Raji (cell line): ENCODE data around the gene ZNF407.

Source experiments
- POLR2A ChIP-seq: IDR thresholded peaks from 2 replicates; pipeline ENCODE4 v1.6.1; 2011; ENCODE audit warnings: low read depth, low read length, control low read depth; ENCODE audit not compliant: insufficient read depth

ZNF407 gene

DNA sequence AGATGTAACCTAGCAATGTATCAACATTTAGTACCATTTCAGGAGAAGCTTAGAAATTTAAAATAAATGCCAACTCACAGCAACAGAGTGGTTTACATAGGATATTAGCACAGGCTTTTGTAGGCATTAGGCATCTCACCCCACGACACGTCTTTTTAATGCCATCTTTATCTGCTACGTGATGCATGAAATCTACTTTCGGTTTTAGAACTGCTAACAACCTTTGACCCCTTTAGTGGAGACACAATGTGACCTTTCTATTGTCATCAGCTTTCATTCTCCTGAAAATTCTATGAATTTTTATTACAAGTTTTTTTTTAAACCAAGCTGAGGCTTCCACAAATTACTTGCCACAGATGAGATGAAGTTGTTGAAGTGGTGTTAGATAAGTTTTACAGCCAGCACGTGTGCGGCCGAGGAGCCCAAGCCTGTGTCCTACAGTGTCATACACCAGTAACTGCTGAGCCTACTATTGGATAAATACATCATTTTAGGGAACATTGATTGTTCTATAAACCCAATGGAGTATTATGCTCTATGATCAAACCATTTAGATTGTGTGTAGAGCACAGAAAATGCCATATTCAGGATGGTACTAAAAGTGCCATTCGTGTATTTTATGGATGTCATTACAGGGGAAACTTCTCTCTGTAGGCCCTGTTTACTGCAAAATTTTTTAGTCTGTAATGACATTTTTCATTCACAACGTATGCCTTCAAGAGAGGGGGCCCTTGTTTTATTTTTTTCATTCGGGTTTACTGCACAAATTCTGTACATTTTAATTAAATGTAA, 459.7 kb downstream of the ZNF407 start:
- no peak for TF ChIP-seq POLR2A

DNA sequence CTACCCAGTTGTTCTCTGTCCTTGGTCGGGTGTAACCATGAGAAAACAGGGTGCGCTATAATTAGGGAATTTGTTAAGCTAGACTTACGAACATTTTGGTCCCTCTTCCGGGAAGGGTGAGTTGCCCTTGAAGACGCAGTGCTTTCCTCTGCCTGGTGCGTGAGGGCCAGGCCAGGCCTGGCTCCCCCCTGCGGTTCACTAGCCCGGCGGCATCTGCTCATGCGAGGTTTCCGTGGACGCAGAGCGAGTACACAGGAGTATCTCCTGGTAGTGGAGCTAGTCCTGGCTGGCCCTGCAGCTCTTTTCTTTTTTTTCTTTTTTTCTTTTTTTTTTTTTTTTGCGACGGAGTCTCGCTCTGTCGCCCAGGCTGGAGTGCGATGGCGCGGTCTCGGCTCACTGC, 462.5 kb downstream of the ZNF407 start:
- no peak for TF ChIP-seq POLR2A

DNA sequence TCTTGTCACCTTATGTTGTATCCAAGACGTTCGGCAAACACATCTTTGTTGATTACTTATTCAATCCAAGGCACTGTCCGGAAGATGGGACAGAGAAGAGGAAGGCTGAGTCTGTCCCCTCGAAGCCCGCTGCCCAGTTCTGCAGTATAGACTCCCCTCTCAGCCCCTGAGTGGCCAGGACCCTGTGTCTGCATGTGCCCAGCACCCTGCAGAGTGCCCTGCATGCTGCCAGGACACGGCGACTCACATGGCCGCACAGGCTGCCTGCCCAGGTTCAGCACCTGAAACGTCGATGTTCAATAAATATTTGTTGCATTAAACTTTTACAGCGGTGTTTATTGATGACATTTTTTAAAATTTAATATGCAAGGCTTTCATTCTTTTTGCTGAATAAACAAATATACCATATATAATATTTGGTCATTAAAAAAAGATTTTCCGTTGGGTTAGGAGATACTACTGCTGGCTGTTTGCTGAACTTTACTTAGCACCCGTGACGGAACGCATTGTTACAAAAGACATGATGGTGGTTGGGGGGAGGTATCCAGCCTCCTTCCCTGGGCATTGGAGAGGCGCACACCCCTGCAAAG, 464.7 kb downstream of the ZNF407 start:
- TF ChIP-seq POLR2A: no peak

DNA sequence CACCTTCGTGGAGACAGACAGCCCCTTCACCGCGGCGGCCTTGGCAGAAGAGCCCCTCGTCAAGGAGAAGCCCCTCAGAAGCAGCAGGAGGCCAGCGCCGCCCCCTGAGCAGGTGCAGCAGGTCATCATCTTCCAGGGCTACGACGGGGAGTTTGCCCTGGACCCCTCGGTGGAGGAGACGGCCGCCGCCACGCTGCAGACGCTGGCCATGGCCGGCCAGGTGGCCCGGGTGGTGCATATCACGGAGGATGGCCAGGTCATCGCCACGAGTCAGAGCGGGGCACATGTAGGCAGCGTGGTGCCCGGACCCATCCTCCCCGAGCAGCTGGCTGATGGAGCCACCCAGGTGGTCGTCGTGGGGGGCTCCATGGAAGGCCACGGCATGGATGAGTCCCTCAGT, 465.5 kb downstream of the ZNF407 start:
- TF ChIP-seq POLR2A: no peak

DNA sequence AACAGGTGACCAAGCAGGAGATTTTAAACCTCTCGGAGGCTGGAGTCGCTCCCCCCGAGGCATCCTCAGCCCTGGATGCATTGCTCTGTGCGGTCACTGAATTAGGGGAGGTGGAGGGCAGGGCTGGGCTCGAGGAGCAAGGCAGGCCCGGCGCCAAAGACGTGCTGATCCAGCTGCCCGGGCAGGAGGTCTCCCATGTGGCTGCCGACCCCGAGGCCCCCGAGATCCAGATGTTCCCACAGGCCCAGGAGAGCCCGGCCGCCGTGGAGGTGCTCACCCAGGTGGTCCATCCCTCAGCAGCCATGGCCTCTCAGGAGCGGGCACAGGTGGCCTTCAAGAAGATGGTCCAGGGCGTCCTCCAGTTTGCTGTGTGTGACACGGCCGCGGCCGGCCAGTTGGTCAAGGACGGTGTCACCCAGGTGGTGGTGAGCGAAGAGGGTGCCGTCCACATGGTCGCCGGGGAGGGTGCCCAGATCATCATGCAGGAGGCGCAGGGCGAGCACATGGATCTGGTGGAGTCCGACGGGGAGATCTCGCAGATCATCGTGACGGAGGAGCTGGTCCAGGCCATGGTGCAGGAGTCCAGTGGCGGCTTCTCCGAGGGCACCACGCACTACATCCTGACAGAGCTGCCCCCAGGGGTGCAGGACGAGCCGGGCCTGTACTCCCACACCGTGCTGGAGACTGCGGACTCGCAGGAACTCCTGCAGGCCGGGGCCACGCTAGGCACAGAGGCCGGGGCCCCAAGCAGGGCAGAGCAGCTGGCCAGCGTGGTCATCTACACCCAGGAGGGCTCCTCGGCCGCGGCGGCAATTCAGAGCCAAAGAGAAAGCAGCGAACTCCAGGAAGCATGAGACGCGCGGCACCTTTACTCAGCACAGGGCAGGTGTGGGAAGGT, 466.2 kb downstream of the ZNF407 start:
- TF ChIP-seq POLR2A: no peak

DNA sequence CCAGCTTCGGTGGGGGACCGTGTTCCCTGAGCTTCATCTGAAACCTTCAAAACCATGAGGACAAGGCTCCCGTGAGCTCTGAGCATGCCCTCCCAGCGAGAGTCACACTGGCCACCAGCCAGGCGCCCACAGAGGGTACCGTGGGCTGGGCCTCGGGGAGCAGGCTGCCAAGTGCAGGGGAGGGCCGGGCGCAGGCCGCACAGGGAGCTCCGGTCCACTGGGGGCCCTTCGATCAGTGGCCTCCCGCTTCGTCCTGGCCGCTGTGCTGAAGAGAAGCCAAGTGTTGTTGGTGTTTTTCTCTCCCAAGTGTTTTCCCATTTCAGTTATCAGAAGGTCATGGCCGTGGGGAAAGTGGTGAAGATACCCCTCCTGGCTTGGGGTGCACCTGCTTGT, 466.8 kb downstream of the ZNF407 start:
- no peak for TF ChIP-seq POLR2A

DNA sequence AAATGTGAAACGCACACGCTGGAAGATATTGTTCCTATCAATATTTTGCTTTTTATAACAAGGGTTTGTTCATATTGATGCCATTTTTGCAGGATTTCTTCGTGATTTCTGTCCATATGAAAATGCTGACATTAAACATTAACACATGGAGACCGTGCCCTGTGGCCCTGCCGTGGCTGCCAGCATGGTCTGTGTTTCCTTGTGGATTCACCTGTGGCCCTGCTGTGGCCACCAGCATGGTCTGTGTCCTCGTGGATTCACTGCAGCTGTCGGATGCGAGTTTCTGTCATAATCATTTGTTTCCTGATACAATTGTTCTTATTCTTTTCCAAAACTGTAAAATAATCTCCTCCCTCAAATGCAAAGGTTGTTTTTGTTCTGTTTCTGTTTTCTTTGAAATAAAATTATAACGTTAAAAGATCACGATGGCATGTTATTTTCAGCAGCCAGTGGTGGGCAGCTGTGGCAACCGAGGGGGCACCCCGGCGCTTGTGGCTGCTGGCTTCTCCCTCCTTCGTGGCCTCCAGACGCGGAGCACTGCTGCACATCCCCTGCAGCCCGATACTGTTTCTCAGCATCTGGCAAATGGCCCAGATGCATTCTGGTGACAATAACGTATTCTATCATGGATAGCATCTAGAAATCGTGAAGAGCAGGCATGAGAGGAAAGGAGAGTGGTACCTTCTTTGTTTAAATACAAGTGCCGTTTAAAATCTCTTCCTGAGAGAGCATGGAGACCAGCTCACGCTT, 467.8 kb downstream of the ZNF407 start:
- TF ChIP-seq POLR2A: no peak

DNA sequence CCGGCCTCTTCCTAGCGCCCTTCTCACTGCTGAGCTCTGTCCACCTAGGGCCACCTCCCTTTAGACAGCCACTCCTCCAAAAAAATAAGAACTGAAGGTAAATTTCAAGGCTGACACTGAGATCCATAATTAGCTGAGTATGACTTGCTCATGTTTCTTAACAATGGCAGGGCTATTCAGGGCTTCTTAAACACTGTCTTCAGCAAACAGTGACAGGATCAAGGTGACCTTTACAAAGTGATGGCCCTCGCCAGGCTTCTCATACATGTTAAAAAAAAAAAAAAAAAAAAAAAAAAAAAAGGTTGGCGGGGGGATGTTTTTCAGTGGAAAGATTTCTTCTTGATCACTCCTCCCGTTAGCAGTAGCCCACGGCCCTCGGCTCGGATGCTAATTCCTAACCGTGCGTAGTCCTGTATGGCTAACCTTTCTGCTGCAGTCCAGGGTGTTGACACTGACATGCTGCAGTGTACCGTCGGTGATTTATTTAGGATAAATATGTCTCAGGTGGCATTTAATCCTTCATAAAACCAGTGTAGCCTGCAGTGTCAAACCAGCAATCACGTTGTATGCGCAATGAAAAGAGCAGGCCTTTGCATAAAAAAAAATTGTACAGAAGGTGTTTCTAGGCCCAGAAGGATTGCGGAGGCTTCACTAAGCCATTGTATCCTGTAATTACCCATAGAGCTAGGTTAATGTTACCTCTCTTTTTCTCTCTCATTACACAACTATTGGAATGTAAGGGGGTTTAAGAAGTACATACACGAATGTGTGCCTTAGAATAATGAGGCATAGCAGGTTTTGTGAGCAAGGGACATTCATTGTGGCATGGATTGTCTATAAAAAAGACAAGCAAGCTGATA, 468.6 kb downstream of the ZNF407 start:
- no peak for TF ChIP-seq POLR2A

DNA sequence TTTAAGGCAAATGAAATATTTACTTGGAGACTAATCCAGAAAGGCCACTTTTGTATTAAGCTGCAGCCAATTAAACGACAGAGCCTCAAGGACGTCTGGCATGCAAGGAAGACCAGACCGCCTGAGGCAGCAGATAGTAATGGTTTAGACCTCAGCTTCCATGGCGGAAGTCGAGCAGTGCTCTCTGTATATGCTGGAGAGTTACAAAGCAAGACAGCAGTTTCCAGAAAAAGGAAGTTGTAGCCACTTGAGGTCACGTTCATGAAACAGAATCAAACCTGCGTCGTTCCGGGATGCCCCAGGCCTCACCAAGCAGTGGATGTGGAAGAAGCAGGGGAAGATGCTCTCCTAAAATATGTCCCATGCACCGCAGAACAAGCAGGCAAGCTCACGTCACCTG, 469.3 kb downstream of the ZNF407 start:
- no peak for TF ChIP-seq POLR2A

DNA sequence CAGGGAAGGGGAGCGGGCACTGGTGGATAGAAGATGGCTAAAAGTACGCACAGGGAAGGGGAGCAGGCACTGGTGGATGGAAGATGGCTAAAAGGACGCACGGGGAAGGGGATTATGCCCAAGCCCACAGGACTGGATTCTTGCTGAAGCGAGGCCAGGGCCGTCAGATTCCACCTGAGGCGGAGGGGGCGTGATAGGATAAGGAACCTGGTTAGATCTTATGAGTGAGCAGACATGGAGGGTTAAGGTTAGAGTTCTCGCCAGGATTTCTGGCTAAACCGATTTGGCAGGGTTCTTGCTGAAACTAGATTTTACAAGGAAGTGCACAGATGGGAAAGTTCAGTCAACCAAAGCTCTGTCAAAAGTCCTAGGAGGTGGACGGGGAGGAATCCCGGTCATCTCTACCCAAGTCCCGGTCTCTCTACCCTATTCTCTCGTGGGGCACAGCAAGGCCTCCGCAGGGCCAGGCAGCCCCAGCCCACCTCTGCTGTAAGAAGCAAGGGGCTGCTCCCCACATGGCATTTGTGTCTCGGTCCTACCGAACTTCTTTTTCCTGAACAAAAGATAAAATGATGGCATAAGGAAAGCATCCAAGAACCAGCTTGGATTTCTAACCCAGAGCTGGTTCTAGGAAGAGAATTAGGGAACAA, 470.5 kb downstream of the ZNF407 start:
- TF ChIP-seq POLR2A: no peak

DNA sequence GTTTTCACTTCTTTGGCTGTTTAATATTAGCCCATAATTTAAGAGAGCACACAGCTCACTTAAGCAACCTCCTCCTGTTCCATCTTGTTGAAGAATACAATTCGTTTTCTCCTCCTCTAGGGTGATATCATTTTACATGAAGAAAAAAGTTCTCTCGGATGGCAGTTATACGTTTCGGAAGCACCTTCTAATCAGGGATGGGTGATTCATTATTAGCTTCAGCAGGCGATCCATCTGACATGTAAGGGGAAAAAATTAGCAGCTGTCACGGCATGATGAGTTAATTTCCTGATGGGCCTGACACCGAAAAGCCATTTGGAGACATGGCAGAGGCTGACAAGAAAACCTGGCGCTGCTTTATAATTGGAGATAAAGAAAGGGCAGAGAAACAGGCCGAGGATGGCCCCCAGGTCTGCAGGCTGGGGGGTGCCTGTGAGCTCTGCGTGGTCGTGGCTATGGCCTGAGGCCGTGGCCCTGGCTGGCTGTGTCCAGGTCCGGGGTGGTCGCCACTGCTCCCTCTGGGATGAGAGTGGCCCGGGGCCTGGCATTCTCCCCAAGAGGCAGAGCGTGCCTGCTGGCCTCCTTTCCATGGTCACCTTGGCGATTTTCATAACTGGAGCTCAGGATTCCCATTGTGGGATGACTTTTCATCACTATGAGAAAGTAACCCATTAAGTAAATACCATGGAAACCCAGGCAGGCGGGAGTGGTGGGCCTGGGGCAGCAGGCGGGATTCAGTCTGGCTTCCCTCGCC, 471.2 kb downstream of the ZNF407 start:
- TF ChIP-seq POLR2A: no peak

DNA sequence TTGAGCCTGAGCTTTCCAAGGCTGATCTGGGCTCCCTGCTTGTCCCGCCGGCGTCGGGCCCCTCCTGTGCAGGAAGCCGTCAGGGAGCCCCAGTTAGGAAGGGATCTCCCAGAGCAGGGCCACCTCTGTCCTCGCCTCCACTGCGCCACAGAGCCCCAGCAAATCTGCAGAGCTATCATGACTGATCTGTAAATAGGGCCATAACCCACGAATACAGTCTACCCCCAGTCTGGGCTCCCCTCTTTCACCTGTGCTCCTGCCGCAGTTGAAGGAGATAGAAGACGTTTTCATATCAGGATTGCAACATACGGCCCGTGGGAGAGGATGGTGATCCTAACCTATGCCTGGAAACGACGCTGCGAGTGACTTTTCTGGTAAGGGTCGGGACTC, 472.6 kb downstream of the ZNF407 start:
- no peak for TF ChIP-seq POLR2A

DNA sequence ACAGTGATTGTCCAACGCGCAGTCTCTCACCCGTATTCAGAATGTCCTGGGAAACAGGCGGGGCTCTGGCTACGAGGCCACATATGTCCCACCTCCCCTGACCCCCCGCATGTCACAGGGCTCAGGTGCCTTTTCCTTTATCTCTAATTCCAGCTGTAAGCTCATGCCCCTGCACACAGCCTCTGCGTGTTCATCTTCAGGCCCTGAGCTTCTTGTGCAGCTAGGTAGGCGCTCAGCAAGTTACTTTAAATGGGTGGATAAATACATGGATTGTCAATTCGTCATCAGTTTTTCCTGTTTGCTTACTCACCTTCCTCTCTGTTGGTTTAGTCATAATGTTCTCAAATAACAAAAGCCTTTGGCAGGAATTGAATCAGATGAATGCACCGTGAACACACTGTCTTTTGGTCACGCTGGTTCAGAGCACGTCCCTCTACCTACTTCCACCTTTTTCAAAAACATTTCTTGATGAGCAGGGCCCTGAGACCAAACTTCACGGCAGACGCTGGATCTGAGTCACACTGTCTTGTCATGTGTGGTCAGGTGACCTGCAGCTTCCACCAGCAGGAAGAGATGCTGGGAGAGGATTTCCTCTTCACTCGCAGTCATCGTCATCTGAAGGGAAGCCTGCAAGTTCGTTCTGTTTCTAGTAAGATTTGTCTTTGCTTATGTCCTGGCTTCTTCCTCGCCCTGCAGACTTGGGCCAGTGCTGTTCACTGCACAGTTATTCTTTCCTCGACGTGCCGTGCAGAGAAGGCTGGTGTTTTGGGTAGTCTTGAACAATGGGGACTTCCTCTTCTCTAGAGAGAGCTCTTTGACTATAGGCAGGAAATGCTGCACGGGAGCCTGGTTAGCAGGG, 473.2 kb downstream of the ZNF407 start:
- TF ChIP-seq POLR2A: no peak

DNA sequence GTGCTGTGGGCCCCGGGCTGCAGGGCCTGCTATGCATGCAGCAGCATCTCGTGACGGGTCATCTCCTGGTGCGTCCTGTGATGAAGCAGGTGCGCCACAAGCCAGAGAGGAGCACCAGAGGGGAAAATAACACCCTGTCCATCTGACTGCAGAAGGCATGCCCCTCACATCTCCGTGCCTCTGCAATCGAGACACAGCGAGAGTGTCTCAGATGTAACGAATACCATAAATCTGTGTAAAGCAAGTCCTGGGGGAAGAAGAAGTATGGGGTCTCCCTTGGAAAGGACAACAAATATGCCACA, 473.8 kb downstream of the ZNF407 start:
- no peak for TF ChIP-seq POLR2A
